HG02884 (cell line): Measurements from ENCODE around the gene FBXW8.
A peak's percentile ranks its signal among the peaks of the same experiment; 100 is the strongest.
"Not testable (repeated sequence)": the region's sequence is repeated elsewhere in the genome, so short reads cannot be mapped to it uniquely, and the experiment has no call there.

Experiments
- ATAC-seq: cut with Tn5 transposase; IDR thresholded peaks from one replicate; pipeline ENCODE4 v1.9.1; 2021; ENCODE audit warnings: mild to moderate bottlenecking, moderate library complexity; ENCODE audit not compliant: unreplicated experiment

FBXW8 gene

GRCh38 chr12:117049295-117049694 is 138.5 kb downstream of the FBXW8 start:
- ATAC-seq, result no peak

- no peak for ATAC-seq
These were observed 139.3 kb downstream of the FBXW8 start for GRCh38 chr12:117050060-117050459.

GRCh38 chr12:117051380-117051779 is 140.6 kb downstream of the FBXW8 start:
- ATAC-seq, result no peak

- no peak for ATAC-seq
These were observed 141.8 kb downstream of the FBXW8 start for GRCh38 chr12:117052386-117053049.

GRCh38 chr12:117053050-117053400 is 142.3 kb downstream of the FBXW8 start:
- no peak for ATAC-seq

- ATAC-seq, result no peak
These were observed 142.9 kb downstream of the FBXW8 start for GRCh38 chr12:117053597-117054201.

- no peak for ATAC-seq
These were observed 143.5 kb downstream of the FBXW8 start for GRCh38 chr12:117054279-117054678.

- ATAC-seq, result not testable (repeated sequence)
These were observed 146.9 kb downstream of the FBXW8 start for GRCh38 chr12:117057626-117058025.

GRCh38 chr12:117058442-117059072 is 147.8 kb downstream of the FBXW8 start:
- no peak for ATAC-seq

- ATAC-seq, result no peak
These were observed 148.4 kb downstream of the FBXW8 start for GRCh38 chr12:117059156-117059555.

GRCh38 chr12:117060246-117060928 is 149.6 kb downstream of the FBXW8 start:
- ATAC-seq, result no peak

GRCh38 chr12:117060929-117061305 is 150.2 kb downstream of the FBXW8 start:
- ATAC-seq, result no peak

GRCh38 chr12:117061555-117062079 is 150.9 kb downstream of the FBXW8 start:
- ATAC-seq, result no peak

- ATAC-seq, result peak; percentile 59
These were observed 152.6 kb downstream of the FBXW8 start for GRCh38 chr12:117063162-117063911.

- no peak for ATAC-seq
These were observed 153.3 kb downstream of the FBXW8 start for GRCh38 chr12:117064049-117064448.

- ATAC-seq, result no peak
These were observed 153.8 kb downstream of the FBXW8 start for GRCh38 chr12:117064596-117064995.

GRCh38 chr12:117067016-117067415 is 156.3 kb downstream of the FBXW8 start:
- no peak for ATAC-seq

- no peak for ATAC-seq
These were observed 156.9 kb downstream of the FBXW8 start for GRCh38 chr12:117067638-117068037.

- no peak for ATAC-seq
These were observed 157.7 kb downstream of the FBXW8 start for GRCh38 chr12:117068492-117068891.

- no peak for ATAC-seq
These were observed 158.5 kb downstream of the FBXW8 start for GRCh38 chr12:117069101-117069797.
